ENCODE measurements around the gene RAI2.

- no peak for TF ChIP-seq CTCF (IDR thresholded peaks at IDR 0.05)
- no peak for TF ChIP-seq POLR2A (IDR thresholded peaks at IDR 0.05)
Measured at GRCh38 chrX:17829566-17829965, 31.5 kb downstream of the RAI2 start.

All from uterus (tissue), 2 donors.